ENCODE data around the gene HEBP2.

HEBP2 gene

DNA sequence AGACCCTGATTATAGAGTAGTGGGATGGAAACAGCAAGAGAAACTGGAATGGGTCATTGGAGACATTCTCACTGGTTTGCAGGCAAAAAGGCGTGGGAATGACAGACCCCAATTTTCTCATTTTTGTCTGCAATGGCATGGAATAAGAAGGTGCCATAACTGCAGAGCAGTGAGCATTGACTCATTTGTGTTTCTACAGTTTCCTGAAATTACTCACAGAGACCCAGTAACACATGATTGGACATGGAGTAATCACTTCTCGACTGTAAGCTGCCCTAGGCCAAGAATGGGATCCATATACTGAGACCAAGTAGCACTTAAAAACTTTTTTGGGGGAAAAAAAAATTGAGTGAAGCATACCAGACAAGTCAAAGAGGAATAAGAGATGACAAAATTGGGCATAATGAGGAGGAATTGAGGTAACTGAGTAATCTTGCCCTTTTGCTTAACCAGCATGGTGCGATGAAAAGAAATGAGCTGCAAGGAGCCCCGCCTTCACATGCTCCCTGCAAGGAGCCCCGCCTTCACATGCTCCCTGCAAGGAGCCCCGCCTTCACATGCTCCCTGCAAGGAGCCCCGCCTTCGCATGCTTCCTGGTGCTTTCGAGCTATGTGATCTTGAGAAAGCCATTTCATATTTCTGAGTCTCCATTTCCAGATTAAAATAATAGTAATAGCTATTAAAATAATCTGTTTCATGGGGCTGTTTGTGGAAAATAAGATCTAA is 51.1 kb downstream of the HEBP2 start:
- DNase-seq (ENCODE audit: low spot score): no peak

DNA sequence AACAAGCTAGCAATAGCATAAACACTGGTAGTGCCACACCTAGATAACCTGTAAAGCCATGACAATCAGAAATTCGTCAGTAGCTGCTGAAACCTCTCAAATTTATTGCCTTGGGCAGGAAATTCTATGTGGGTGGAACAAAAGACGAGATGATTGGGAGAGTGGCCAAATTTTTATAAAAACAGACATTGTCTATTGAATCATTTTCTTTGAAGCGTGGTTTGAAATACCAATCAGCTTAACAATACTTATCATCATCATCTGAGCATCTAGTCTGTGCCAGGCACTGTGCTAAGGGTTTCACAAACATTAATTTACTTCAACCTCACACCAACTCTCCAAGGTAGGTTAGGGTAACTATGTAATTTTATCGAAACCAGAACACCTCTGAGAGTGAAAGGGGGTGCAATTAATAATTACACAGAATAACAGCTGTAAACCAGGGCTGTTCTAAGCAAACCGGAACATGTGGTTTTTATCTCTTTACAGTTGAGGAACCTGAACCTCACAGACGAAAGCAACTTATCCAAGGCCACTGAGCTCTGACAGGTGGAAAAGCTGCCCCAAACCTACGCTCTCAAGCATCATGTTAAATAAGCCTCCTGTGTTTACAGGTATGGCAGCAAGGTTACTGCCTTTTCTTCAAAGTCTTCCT is 51.9 kb downstream of the HEBP2 start:
- DNase-seq (ENCODE audit: low spot score): no peak

DNA sequence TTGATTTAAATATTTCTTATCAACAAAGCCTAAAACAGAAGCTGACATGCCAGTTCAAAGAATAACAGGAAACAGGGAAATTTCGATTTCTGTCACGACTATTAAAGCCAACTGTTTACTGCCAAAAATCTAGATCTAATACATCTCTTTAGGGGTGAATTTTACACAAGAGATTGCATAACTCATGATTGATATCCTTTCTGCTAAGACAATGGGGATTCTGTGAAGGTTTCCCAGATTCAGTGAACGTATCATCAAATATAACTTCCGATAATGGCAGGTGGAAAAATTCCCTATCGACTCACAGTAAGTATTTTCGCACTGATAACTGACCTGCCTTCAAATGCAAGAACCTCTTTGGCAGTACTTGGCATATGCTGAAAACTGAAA is 52.4 kb downstream of the HEBP2 start:
- DNase-seq (ENCODE audit: low spot score): no peak

DNA sequence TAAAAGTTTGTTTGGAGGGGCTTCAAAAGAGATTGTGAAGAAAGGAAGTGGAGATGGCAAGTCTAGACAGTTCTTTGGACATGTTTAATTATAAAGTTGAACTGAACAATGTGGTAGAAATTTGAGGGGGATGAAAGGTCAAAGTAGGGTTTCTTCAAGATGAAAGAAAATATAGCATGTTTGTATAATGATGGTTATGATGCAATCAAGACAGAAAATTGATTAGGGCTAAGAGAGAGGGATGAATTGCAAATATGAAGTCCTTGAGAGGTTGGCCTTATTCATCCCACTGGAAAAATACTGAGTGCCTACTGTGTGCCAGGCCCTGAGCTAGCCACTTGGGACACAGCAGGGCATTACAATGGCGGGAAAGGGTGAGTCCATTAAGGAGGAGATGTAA is 57.6 kb downstream of the HEBP2 start:
- DNase-seq (ENCODE audit: low spot score): no peak

DNA sequence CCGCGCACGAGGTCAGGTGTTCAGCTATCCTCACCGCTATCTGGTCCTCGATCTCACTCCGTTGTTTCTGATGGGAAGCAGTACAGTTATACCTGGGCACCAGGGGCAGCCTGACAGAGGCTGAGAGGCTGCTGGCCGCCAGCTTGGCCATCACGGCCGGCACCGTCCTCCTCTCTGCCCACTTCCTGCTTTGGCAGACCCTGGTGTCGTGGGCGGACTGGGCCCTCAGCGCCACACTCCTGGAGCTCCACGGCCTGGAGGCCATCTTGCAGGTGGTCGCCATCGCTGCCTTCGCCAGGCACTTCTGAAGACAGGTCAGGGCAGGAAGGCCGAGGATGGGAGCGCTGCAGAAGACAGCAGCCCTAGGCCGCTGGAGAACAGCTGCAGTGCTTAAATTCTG is 60.1 kb downstream of the HEBP2 start:
- DNase-seq (ENCODE audit: low spot score): no peak

DNA sequence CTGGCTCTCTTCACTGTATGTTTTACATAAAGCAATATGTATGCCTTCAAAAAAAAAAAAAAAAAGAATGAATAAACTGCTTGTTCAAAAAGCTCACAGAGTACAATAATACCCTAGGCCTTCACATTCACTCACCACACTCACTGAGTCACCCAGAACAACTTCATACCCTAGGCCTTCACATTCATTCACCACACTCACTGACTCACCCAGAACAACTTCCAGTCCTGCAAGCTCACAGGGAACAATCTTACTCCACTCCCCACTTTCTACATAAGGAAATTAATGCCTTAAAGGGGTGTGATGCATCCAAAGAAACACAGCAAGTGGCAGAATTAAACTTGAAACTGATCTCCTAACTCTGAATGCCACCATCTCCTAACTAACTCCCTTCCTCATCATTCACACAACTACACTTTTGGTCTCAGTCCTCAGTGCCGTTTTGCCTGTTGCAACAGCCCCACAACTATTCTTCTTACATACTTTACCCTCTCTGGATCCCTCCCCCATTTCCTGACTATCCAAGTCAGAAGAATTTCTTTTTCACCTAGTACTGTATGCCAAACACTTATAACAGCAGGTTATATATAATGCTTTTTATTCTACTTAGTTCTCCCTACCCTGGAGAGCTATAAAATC is 61.1 kb downstream of the HEBP2 start:
- DNase-seq (ENCODE audit: low spot score): no peak

DNA sequence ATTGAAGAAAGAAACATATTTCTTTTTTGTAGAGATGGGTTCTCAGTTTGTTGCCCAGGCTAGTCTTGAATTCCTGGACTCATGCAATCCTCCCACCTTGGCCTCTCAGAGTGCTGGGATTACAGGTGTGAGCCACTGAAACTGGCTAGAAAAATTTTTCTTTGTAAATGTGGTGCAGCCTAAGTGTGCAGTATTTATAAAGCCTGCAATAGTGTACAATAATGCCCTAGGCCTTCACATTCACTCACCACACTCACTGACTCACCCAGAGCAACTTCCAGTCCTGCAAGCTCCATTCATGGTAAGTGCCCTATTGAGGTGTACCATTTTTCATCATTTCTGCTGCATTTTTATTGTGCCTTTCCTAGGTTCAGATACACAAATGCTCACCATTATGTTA is 63.9 kb downstream of the HEBP2 start:
- no peak for DNase-seq (ENCODE audit: low spot score)

DNA sequence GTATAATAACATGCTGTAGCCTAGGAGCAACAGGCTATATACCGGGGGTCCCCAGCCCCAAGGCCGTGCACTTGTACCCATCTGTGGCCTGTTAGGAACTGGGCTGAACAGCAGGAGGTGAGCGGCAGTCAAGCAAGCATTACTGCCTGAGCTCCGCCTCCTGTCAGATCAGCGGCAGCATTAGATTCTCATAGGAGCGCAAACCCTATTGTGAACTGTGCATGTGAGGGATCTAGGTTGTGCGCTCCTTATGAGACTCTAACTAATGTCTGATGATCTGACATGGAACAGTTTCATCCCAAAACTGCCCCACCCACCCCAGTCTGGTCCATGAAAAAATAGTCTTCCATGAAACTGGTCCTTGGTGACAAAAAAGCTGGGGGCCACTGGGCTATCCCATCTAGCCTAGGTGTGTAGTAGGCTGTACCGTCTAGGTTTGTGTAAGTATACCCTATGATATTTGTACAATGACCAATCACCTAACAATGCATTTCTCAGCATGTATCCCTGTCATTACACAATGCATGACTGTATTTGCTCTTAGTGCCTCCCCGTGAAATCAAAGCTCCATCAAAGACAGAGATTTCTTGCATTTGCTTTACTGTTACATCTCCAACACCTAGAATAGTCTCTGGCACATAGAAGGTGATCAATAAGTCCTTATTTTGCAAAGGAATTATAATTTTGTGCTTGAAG is 64.4 kb downstream of the HEBP2 start:
- DNase-seq (ENCODE audit: low spot score): no peak

Small RNAs within 50 kb of the gene (small RNA-seq; reads per million reads assigned to genes)
- gene AL031003.1: 0 reads per million in 2 experiments
- gene AL391669.1: 0 reads per million in 2 experiments
- 0 reads per million in 2 experiments for gene MIR3145
